GM12878 (cell line): Measurements from ENCODE around the gene CCDC51. TPM values are rescaled to one million over a fixed set of nuclear protein-coding genes. Genes with fewer than 3 reads are reported as not detected.
A peak's percentile ranks its signal among the peaks of the same experiment; 100 is the strongest.

Experiments
- ATAC-seq: fragments of 200-7000 bp; cut with Tn5 transposase; 3 replicates; pipeline ENCODE4 v1.9.1; 2020; ENCODE audit warnings: mild to moderate bottlenecking, moderate library complexity
- BruUV-seq: library from RNA; stranded (reverse); fragments of 400-500 nt; replicated peaks from 2 replicates; lab custom pipeline; 2021; lab: Mats Ljungman, UMichigan
- CTCF ChIA-PET: fragments of 300-600 bp; sonication (Branson Sonifier 250); formaldehyde crosslinking; extraction: SDS; loops from one replicate; lab custom pipeline; 2021; ENCODE audit warnings: inconsistent platforms; lab: Yijun Ruan, JAX
- POLR2A ChIA-PET: fragments of 350-600 bp; formaldehyde crosslinking; extraction: SDS; loops from one replicate; lab custom pipeline; 2021; ENCODE audit warnings: inconsistent platforms; lab: Charles Lee
- RAD21 ChIA-PET: fragments of 300-600 bp; sonication (Branson Sonifier 250); formaldehyde crosslinking; loops from one replicate; lab custom pipeline; 2023; ENCODE audit warnings: antibody characterized with exemption; ENCODE audit not compliant: unreplicated experiment; lab: Charles Lee
- SMC1A ChIA-PET: fragments of 300-600 bp; sonication (Branson Sonifier 250); formaldehyde crosslinking; loops from one replicate; lab custom pipeline; 2023; ENCODE audit not compliant: unreplicated experiment, uncharacterized antibody; lab: Charles Lee
- DNase-seq: peaks from one replicate; pipeline ENCODE4 v3.0.0-alpha.2; 2011; ENCODE audit warnings: low read depth, low spot score
- FAIRE-seq: peaks from 3 replicates; lab custom pipeline; 2011; peaks lifted over from hg19 to GRCh38; lab: Jason Lieb, UNC
- H2AFZ ChIP-seq: 2 replicates; pipeline ENCODE4 v1.6.0; 2011; ENCODE audit warnings: low read depth, low read length, control low read depth; ENCODE audit not compliant: control insufficient read depth
- H3K27ac ChIP-seq: 2 replicates; pipeline ENCODE4 v1.5.1; 2011; ENCODE audit warnings: control low read depth; ENCODE audit not compliant: control insufficient read depth, insufficient read depth
- H3K27me3 ChIP-seq, 2 experiments: replicated peaks in 1 of 2; 2 replicates each; pipeline versions ENCODE4 v1.6.0 to v1.6.1; 2011; ENCODE audit warnings: low read length in 1 of 2; ENCODE audit not compliant: control insufficient read depth in 2 of 2, insufficient read depth in 2 of 2
- H3K36me3 ChIP-seq, 2 experiments: 2 replicates each; pipeline ENCODE4 v1.5.1; 2011; ENCODE audit warnings: low read length in 1 of 2; ENCODE audit not compliant: control insufficient read depth in 2 of 2, insufficient read depth in 2 of 2
- H3K4me1 ChIP-seq: 2 replicates; pipeline ENCODE4 v1.6.1; 2011; ENCODE audit warnings: mild to moderate bottlenecking, low read length, moderate library complexity, mixed read lengths; ENCODE audit not compliant: control insufficient read depth, insufficient read depth
- H3K4me2 ChIP-seq: 2 replicates; pipeline ENCODE4 v1.6.0; 2011; ENCODE audit warnings: control low read depth; ENCODE audit not compliant: control insufficient read depth, insufficient read depth
- H3K4me3 ChIP-seq: fragments of 200-600 bp; sonication (generic); 2 replicates; pipeline ENCODE4 v1.5.1; 2016
- H3K79me2 ChIP-seq: 2 replicates; pipeline ENCODE4 v1.6.0; 2011; ENCODE audit warnings: low read length; ENCODE audit not compliant: control insufficient read depth, insufficient read depth
- H3K9ac ChIP-seq: 2 replicates; pipeline ENCODE4 v1.8.0; 2011; ENCODE audit warnings: low read length, control low read depth, mixed read lengths; ENCODE audit not compliant: control insufficient read depth, insufficient read depth
- H3K9me3 ChIP-seq: replicated peaks from 3 replicates; pipeline ENCODE4 v1.5.1; 2011; ENCODE audit warnings: mild to moderate bottlenecking, low read length; ENCODE audit not compliant: control insufficient read depth, insufficient read depth
- H4K20me1 ChIP-seq: 2 replicates; pipeline ENCODE4 v1.6.0; 2011; ENCODE audit not compliant: control insufficient read depth, insufficient read depth
- BMI1 ChIP-seq: fragments of 450-650 bp; IDR thresholded peaks from 2 replicates; pipeline ENCODE4 v1.6.1; 2016; ENCODE audit warnings: mild to moderate bottlenecking, moderate library complexity, borderline replicate concordance
- EGR1 ChIP-seq, 2 experiments: IDR thresholded peaks; 1 replicate in 1 of 2; 2 replicates in 1 of 2; pipeline ENCODE4 v1.6.1; 2011 to 2012; ENCODE audit warnings: low read depth in 2 of 2, low read length in 2 of 2, borderline replicate concordance in 1 of 2, mild to moderate bottlenecking in 1 of 2, moderate library complexity in 1 of 2
- ELK1 ChIP-seq: IDR thresholded peaks from 2 replicates; pipeline ENCODE4 v1.6.1; 2012; ENCODE audit warnings: low read depth, low read length, improper control_type of control experiment
- GATAD2B ChIP-seq: fragments of 450-650 bp; conservative IDR thresholded peaks from 2 replicates; pipeline ENCODE4 v1.6.1; 2017; ENCODE audit warnings: low read depth, mild to moderate bottlenecking, moderate library complexity
- HDAC6 ChIP-seq: fragments of 200-600 bp; sonication (generic); IDR thresholded peaks from one replicate; pipeline ENCODE4 v1.8.0; 2017; ENCODE audit warnings: antibody characterized with exemption; ENCODE audit not compliant: unreplicated experiment
- IKZF1 ChIP-seq: fragments of 450-650 bp; conservative IDR thresholded peaks from 2 replicates; pipeline ENCODE4 v1.6.1; 2017; ENCODE audit warnings: antibody characterized with exemption, mild to moderate bottlenecking
- IKZF2 ChIP-seq, 2 experiments: fragments of 450-650 bp; IDR thresholded peaks; 2 replicates each; pipeline ENCODE4 v1.6.1; 2017; ENCODE audit warnings: mild to moderate bottlenecking in 2 of 2, moderate library complexity in 2 of 2
- KLF5 ChIP-seq: fragments of 450-650 bp; IDR thresholded peaks from 2 replicates; pipeline ENCODE4 v1.6.1; 2014; ENCODE audit warnings: mild to moderate bottlenecking; ENCODE audit not compliant: partially characterized antibody
- LARP7 ChIP-seq: fragments of 450-650 bp; IDR thresholded peaks from 2 replicates; pipeline ENCODE4 v1.6.1; 2017; ENCODE audit warnings: mild to moderate bottlenecking
- RB1 ChIP-seq: fragments of 450-650 bp; formaldehyde crosslinking; IDR thresholded peaks from 2 replicates; pipeline ENCODE4 v1.6.1; 2017; ENCODE audit warnings: mild to moderate bottlenecking, borderline replicate concordance
- SMAD1 ChIP-seq: fragments of 450-650 bp; IDR thresholded peaks from 2 replicates; pipeline ENCODE4 v1.6.1; 2018; ENCODE audit warnings: mild to moderate bottlenecking, low read depth; ENCODE audit not compliant: partially characterized antibody
- ZNF217 ChIP-seq: fragments of 450-650 bp; IDR thresholded peaks from 2 replicates; pipeline ENCODE4 v1.6.1; 2017; ENCODE audit warnings: antibody characterized with exemption, mild to moderate bottlenecking
- WGBS: methylation state at CpG from one replicate; pipeline ENCODE4 v1.1.6; 2016; ENCODE audit warnings: low lambda C conversion rate; ENCODE audit not compliant: insufficient replicate concordance, insufficient coverage; ENCODE audit errors: missing lambda C conversion rate; 5-methylcytosine and 5-hydroxymethylcytosine counted together
- in situ Hi-C: fragments of 300-500 bp; cut with MboI; formaldehyde crosslinking; loops from 9 replicates; pipeline ENCODE4 v1.14.3; 2018; ENCODE audit warnings: mixed read lengths
- intact Hi-C: fragments of 100-400 bp; cut with micrococcal nuclease; formaldehyde crosslinking; loops from one replicate; pipeline ENCODE4 v1.14.2; 2022; ENCODE audit not compliant: unreplicated experiment
- polyA plus RNA-seq, 11 experiments: library from polyadenylated mRNA; depleted of rRNA in 4 of 11; unstranded in 6 of 11; stranded (reverse) in 5 of 11; fragments of >200 nt; fragmentation: Nextera tagmentation in 4 of 11; fragmentation: Illumina TruSeq in 1 of 11; extraction: Ambion mirVana in 4 of 11; extraction: Trizol in 1 of 11; gene quantifications; 1 replicate in 1 of 11; 2 replicates in 10 of 11; pipeline versions ENCODE4 v1.2.1 to v1.2.3, GENCODE V29; 2011 to 2016; ENCODE audit warnings: inconsistent platforms in 2 of 11, missing spikeins in 2 of 11, low read depth in 1 of 11
- total RNA-seq, 4 experiments: library from RNA; depleted of rRNA in 3 of 4; stranded (reverse); fragments of >200 nt in 3 of 4; fragmentation: Illumina TruSeq in 1 of 4; extraction: Trizol in 1 of 4; gene quantifications; 2 replicates each; pipeline versions ENCODE4 v1.2.1 to v1.2.3, GENCODE V29; 2013 to 2021
- TF ChIP-seq, protein P1 (sequence below): fragments of 450-650 bp; IDR thresholded peaks from 2 replicates; pipeline ENCODE4 v1.6.1; 2017; ENCODE audit warnings: mild to moderate bottlenecking, low read depth, inconsistent platforms; ENCODE audit not compliant: poor library complexity, severe bottlenecking

CCDC51 gene
- total and polyA plus RNA-seq, 10 of the 15 experiments (the other 5 are each of a cell fraction or from before 2014, with no cell fraction given) = 10.6 to 54.9 (median 28.5) TPM

GRCh38 chr3:48429317-48429959, 10.5 kb downstream of the CCDC51 start (continued):
- TF ChIP-seq BMI1 (peak; percentile 83), SMAD1 (no peak), KLF5 (no peak), IKZF2 (IDR thresholded peaks at IDR 0.05) (0 out of 4 replicates have a peak, but pooled peaks have one; percentile 16 to 28), GATAD2B (peak; percentile 54; the same call in 1 of the 2 replicates), IKZF1 (peak; percentile 80), ELK1 (no peak), EGR1 (IDR thresholded peaks at IDR 0.05; ENCODE audit: borderline replicate concordance in 1 of 2, low read depth in 2 of 2, low read length in 2 of 2) (peak in 1 of 2 experiments; percentile 86; a peak in 2 of 3 replicates)

GRCh38 chr3:48428572-48429316, 11.2 kb downstream of the CCDC51 start:
- H3K9ac ChIP-seq = peak overlapping the region; percentile 60; the same call in 1 of the 2 replicates
- TF ChIP-seq HDAC6 (peak; percentile 65), LARP7 (peak; percentile 67; the same call in 1 of the 2 replicates), ZNF217 (0 out of 2 replicates have a peak, but pooled peaks have one; percentile 58), RB1 (0 out of 2 replicates have a peak, but pooled peaks have one; percentile 9), IKZF1 (no peak)
- TF ChIP-seq, protein P1, sequence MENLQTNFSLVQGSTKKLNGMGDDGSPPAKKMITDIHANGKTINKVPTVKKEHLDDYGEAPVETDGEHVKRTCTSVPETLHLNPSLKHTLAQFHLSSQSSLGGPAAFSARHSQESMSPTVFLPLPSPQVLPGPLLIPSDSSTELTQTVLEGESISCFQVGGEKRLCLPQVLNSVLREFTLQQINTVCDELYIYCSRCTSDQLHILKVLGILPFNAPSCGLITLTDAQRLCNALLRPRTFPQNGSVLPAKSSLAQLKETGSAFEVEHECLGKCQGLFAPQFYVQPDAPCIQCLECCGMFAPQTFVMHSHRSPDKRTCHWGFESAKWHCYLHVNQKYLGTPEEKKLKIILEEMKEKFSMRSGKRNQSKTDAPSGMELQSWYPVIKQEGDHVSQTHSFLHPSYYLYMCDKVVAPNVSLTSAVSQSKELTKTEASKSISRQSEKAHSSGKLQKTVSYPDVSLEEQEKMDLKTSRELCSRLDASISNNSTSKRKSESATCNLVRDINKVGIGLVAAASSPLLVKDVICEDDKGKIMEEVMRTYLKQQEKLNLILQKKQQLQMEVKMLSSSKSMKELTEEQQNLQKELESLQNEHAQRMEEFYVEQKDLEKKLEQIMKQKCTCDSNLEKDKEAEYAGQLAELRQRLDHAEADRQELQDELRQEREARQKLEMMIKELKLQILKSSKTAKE = no peak
- TF ChIP-seq, all 136 proteins: peak for 4

More at GRCh38 chr3:48428572-48429316, 11.2 kb downstream of the CCDC51 start:
- peaks cover 24% of the 10 kb centered on the region for H3K4me1 ChIP-seq
- H2AFZ ChIP-seq = peak overlapping the region; percentile 77
- peaks cover 2 to 16% of the 10 kb centered on the region in 2 experiments; a peak in 2 of 4 replicates for H3K36me3 ChIP-seq
- ChIA-PET POLR2A (interaction anchor here (2.2 kb wide), 1 partner anchor 11 kb away, joined by 7 read pairs; the partner anchor contains the start of genes CCDC51 and TMA7), RAD21 (interaction anchor here (0.6 to 1.8 kb wide), 4 partner anchors 11 to 246 kb away, joined by 3 to 6 read pairs (median 3); partner anchors contain the start of genes CCDC51 and TMA7), SMC1A (interaction anchor here (1.1 to 1.2 kb wide), 2 partner anchors 28 kb away, joined by 4 to 7 read pairs; no protein-coding TSS in a partner anchor), CTCF (interaction anchor here (2.0 kb wide), 1 partner anchor 28 kb away, joined by 9 read pairs; no protein-coding TSS in a partner anchor)
- no TSS peak for BruUV-seq
- H3K4me2 ChIP-seq = peak overlapping the region; percentile 77
- 15% methylated on average over 24 of the region's 60 CpGs for WGBS
- FAIRE-seq = no peak
- H3K79me2 ChIP-seq = no peaks in the 10 kb centered on the region
- intact Hi-C loops (no loop called here), in situ Hi-C loops (no loop called here)
- H3K27me3 ChIP-seq = no peaks in the 10 kb centered on the region
- peak; percentile 66 for ATAC-seq
- no peaks in the 10 kb centered on the region for H3K9me3 ChIP-seq
- DNase-seq = no peak
- H3K4me3 ChIP-seq = peak overlapping the region; percentile 68
- H4K20me1 ChIP-seq = no peaks in the 10 kb centered on the region
- no peak overlapping the region for H3K27ac ChIP-seq
